ENCODE data around the gene ACTG1.

The ACTG1 gene

DNA sequence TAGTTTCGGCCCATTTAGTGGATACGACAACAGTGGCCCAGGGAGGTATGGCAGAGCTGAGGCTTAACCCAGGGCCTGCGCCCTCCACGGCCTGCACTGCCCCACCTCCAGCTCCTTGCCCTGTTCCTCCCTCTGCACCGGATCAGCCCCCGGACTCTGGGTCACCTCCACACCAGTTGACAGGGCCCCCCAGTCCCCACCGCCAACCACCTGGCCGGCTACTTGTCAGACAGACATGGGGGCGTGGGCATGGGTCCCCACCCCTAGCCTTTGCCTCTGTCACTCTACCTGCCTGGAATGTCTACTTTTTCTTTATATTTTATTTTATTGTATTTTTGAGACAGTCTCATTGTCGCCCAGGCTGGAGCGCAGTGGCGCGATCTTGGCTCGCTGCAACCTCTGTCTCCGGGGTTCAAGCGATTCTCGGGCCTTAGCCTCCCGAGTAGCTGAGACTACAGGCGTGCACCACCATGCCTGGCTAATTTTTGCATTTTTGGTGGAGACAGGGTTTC, 3.0 kb upstream of the ACTG1 start:
- DNase-seq, result no peak

DNA sequence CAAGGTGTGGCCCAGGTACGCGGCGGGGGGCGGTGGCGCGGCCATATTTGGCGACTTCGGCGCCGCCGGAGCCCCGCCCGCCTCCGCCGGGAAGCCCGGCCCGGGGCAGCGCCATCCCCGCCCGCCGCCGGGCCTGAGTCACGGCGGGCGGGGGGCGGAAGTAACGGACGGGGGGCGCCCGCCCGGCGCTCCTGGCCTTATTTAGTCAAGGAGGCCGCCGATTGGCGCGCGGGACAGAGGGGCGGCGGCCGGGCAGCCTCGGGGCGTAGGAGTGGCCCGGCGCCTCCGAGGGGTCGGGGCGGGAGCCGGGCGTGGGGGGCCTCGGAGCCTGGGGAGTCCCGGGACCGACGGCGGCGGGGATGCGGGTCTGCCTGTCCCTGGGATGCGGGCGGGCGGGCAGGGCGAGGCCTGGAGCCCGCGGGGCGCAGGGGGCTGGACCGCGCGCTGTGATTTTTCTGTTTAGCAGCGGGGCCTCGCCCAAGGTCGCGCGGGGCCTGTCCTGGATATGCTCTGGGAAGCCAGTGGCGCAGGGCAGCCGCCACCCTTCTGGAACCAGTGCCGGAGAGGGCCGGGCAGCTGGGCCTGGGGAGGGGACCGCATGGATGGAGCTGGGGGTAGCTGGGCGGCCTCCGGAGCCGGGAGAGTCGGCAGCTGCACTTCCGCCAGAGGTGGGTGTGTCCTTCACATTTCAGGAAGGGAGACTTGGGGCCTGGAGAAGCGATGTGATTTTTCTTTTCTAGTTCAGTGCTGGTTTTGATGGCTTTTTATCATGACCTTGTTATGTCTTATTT, 2.3 kb upstream of the ACTG1 start:
- DNase-seq, result no peak

DNA sequence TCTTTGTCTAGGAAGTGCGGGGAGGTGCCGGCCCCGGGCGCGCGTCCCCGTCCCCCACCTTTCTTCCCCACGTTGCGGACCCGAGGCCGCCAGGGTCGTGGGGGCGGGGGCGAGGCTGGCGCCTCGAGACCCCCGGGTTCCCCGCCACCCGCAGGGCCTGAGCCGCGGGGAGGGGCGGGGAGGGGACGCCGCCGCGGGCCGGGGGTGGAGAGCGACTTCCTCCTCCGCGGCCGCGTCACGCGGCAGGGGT, 1.8 kb upstream of the ACTG1 start:
- DNase-seq, result no peak

DNA sequence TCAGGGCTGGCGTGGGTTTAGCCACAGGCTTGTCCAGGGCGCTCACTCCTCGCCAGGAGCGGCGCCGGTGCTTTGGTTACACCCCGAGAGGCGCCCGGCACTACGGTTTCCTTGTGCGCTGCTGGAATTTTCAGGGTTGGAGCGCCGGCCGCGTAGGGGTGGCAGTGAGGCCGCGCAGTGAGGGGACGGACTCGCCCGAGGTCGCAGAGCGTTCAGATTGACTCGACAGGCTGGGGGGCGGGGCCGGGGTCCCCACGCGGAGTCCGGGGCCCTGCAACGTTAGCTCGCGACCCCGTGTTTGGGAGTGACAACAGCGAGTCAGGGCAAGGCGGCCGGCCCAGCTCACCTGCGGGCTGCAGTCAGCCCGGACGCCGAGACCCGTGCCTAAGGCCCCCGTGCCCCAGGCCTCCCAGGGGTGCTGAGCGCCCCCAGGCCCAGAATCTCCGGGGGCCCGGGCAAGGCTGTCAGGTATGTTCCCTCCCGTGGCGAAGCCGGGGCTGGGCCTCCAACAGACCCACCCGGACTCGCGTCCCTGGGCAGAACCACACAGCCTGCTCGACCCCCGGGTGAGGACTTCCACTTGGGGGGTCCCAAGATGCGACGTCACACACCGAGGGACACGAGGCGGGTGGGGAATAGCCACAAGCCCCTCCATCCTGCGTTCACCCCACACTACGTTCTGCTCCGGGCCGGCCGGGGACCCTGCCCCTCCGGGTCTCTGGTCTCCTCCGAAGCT, 1.3 kb upstream of the ACTG1 start:
- no peak for DNase-seq

DNA sequence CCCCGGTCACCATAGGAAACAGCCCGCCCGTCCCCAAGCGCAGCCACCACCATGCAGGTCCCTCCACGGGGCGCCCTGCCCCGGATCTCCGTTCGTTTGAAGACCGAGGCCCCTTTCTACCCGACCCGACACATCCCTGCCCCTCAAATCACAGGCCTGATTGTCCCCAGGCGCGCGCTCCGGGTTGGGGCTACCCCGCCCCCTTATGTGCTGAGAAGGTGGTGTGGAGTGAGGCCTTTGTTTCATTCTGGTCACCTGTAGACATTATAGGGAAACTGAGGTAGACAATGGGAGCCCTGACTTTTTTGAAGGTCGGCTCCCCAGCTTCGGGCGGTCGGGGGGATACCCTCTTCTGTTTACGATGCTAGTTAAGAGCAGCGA, 763 bp upstream of the ACTG1 start:
- DNase-seq, result no peak

DNA sequence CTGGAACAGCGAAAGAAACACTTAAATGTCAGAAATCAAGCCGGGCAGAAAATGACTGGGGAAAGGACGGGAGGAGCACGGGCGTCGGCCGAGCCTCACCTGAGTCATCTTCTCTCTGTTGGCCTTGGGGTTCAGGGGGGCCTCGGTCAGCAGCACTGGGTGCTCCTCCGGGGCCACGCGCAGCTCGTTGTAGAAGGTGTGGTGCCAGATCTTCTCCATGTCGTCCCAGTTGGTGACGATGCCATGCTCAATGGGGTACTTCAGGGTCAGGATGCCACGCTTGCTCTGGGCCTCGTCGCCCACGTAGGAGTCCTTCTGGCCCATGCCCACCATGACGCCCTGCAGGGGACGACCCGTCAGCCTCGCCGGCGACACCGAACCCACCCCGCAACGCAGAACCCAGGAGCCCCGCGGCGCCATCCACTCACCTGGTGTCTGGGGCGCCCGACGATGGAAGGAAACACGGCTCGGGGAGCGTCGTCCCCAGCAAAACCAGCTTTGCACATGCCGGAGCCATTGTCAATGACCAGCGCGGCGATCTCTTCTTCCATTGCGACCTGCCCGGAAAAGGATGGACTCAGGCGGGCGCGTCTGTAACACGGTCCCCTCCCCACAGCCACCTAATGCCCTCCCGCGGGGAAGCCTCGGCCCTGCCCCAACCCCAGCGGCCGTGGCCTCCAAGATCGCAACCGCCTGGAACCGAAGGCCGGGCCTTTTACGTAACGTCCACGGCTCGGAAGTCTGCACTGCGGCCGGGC, 616 bp downstream of the ACTG1 start:
- no peak for DNase-seq

DNA sequence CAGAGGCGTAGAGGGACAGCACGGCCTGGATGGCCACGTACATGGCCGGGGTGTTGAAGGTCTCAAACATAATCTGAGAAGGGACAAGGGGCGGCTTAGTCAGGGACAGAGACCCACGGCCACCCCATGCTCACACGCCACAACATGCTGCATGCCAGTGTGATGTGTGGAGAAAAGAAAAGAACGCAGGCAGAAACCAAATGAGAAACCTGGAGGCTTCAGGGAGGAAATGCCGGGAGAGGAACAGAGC, 1.1 kb downstream of the ACTG1 start:
- DNase-seq, result no peak

GRCh38 chr17:81510785-81511553, 1.6 kb downstream of the ACTG1 start:
- DNase-seq, result no peak

DNA sequence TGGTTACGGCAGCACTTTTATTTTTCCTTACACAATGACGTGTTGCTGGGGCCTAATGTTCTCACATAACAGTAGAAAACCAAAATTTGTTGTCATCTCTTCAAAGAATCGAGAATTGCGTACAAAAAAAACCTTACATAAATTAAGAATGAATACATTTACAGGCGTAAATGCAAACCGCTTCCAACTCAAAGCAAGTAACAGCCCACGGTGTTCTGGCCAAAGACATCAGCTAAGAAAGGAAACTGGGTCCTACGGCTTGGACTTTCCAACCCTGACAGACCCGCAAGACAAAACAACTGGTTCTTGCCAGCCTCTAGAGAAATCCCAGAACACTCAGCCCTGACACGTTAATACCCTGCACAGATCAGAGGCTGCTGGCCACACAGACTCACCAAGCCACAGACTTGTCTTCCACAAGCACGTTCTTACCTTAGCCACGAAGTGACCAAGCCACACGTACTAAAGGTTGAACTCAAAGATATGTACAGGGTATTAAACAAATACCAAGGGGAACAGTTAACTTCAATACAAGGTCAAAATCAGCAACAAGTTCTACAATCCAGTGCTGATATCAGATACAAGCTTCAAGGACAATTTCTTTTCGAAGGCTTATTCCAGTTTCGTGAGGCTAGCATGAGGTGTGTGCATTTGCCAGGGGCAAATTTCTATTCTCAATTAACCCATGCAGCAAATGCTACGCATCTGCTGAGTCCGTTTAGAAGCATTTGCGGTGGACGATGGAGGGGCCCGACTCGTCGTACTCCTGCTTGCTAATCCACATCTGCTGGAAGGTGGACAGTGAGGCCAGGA, 2.4 kb downstream of the ACTG1 start:
- DNase-seq, result no peak

GRCh38 chr17:81509207-81509971, 3.2 kb downstream of the ACTG1 start:
- no peak for DNase-seq

- DNase-seq, result no peak
These were observed 3.9 kb downstream of the ACTG1 start for GRCh38 chr17:81508639-81509206.

- no peak for DNase-seq
These were observed 9.0 kb downstream of the ACTG1 start for GRCh38 chr17:81503619-81504018.

DNA sequence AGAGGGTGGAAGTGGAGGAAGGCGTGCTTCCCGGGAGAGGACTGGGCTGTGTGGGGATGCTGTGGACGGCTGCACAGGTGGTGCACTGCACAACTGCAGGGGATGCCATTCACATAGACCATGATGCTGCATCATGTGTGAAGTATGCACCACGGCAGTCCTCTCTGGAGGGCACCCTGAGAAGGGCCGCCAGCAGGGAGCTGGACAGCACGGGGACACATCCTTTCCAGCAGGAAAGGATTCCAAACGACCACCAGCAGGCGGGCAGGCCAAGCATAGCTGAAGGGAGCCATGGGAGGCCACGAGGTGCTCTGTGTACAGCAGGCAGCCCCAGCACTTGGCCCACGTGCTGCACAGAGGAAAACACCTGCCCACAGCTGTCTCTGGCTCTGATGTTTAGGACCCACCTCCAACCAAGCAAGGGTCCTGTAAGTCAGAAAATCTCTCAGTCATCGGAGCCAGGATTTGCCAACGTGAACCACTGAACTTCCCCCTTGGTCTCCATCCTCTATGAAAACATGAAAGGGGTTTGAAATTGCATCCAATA, 10.1 kb downstream of the ACTG1 start:
- no peak for DNase-seq

DNA sequence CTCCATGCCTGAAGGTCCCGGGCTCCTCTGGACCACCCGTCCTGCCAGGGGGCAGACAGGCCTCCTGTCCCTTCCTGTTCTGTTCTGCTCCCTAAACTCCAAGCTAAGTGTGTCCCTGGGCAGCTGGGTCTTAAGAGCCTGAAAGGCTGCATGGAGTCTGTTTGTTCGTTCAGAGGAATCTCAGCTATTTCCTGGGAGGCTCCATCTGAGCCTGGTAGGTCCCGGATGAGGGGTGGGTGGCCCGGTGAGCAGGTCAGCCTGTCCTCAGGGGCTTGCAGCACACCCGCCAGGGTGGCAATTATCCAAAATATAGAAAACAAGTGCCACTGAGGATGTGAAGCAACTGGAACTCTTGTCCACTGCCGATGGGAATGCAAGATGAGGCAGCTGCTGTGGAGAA, 12.6 kb downstream of the ACTG1 start:
- DNase-seq, result no peak

DNA sequence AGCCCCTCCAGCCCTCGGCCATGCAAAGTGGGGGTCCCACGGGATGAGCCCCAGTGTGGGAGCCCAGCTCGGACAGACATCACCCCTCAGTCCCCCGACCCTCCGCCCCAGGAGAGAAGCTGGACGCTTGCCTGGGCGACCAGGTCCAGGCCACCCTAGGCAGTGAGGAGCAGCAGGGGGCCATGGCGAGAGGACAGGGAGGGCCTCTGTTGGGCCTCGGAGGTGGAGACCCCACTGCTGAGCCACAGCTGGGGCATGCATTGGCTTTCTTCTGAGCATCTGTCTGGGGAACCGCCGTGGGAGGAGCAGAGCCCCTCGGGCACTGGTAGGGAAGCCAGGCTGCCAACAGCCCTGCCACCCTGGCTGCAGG, 13.0 kb downstream of the ACTG1 start:
- no peak for DNase-seq

DNA sequence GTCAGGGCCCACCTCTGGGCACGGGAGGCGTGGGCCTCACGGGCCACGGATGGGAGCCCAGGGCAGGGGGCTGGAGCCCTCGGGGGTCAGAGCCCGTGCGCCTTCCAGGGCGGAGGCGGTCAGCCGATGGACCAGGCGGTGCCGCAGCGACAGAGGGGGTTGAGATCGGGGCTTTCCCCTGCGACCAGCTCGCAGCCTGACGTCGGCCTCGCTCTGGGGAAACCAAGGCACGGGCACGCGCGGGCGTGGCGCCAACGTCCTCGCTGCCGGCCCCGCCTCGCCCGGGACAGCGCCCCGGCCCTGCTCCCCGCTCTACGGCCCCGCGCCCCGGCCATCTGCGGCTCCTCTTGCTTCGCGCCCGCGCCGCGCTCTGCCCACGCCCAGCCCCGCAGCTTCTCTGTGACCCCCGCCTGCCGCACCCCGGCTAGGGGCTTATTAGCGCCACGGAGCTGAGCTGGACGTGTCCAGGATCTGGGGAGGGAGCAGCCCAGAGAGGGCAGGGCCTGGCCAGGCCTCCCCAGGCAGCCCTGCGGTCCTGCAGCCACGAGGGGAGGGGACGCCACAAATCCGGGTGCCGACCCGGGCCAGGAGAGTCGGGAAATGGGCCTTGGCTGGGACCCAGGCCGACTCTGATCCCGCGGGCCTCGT, 13.5 kb downstream of the ACTG1 start:
- no peak for DNase-seq

DNA sequence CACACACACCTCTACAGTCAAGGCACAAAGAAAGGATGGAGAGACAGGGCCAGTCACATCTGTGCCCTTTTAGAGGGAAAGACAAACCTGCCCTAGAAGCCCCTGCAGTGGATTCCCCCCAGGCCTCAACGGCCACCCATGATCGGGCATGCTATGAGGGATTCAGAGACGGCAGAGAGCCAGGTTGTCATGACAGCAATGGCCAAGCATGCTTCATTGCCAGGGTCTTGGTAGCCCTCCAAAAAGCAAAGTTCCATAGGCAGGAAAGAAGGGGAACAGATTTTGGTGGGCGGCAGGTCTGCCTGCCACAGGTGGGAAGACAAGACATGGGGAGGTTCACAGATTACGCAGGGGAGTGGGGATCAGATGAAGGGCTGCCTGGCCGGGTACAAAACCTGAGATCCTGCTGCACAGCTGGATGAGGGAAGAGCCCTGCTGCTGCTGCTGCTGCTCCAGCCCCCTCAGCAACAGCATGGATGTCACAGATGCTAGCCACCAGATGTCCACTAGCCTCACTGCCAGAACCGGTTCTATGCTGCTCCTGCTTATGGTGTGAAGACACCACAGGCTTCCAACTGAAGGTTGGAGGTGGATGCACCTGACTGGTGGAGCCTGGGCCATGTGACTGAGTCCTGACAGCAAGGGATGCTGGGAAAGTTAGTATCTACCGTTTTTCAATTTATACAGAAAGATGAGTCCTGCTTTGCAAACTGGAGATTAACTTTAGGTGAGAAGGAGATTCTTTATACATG, 17.8 kb downstream of the ACTG1 start:
- DNase-seq, result peak; percentile 96

GRCh38 chr17:81493198-81494038, 19.2 kb downstream of the ACTG1 start:
- no peak for DNase-seq

DNA sequence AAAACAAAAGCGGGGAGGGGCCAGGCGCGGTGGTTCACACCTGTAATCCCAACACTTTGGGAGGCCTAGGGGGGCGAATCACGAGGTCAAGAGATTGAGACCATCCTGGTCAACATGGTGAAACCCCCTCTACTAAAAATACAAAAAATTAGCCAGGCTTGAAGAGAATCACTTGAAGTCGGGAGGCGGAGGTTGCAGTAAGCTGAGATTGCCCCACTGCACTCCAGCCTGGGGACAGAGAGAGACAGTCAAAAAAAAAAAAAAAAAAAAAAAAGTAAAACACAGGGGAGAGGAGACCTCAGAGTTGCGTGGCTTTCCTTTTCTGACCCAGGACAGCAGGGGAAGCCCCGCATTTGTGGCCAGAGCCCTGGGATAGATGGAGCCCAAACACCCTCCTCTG, 19.9 kb downstream of the ACTG1 start:
- no peak for DNase-seq

Measured in NCI-H524 treated with DMSO at 0.1 percent for 48 hours (cell line).